ELR (cell line): ENCODE results near the gene ZFPM1.
"Not testable (repeated sequence)": the region's sequence is repeated elsewhere in the genome, so short reads cannot be mapped to it uniquely, and the experiment has no call there.

Source experiments
- DNase-seq: peaks from one replicate; pipeline ENCODE4 v3.0.0-alpha.2; 2015; ENCODE audit warnings: low read depth

The ZFPM1 gene

DNA sequence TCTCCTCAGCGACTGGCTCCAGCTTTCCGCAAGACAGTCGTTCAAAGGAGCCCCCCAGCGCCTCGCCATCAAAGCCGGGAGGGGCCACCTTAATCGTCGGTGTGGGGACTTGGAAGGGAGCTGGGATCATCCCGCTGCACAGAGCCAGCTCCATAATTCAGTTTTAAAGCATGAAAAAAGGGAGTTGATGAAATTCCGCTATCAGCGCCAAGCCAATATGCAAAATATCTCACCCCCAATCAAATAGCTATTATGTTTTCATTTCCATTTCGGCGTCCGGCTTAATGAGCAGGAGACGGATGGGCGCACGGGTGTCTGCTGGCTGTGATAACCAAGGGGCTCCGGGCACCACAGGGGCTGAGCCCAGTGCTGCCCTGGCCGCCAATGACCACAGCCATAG is 27.7 kb downstream of the ZFPM1 start:
- DNase-seq: no peak

DNA sequence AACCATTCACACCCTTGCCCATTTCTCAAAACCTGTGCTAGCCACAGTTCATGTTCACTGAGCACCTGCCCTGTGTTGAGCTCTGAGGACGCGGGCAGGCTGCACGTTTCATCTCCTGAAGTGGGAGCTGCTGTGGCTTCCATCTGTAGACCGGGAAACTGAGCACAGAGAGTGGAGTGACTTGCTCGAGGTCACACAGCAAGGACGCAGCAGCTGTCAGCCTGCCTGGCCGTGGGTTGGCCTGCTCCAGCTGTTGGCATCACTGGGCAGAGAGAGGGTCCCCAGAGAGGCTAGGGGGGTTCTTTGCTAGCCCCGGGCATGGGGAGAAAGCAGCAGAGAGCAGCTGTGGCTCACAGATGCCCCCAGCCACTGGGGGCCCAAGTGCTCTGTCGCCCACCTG is 28.8 kb downstream of the ZFPM1 start:
- no peak for DNase-seq

DNA sequence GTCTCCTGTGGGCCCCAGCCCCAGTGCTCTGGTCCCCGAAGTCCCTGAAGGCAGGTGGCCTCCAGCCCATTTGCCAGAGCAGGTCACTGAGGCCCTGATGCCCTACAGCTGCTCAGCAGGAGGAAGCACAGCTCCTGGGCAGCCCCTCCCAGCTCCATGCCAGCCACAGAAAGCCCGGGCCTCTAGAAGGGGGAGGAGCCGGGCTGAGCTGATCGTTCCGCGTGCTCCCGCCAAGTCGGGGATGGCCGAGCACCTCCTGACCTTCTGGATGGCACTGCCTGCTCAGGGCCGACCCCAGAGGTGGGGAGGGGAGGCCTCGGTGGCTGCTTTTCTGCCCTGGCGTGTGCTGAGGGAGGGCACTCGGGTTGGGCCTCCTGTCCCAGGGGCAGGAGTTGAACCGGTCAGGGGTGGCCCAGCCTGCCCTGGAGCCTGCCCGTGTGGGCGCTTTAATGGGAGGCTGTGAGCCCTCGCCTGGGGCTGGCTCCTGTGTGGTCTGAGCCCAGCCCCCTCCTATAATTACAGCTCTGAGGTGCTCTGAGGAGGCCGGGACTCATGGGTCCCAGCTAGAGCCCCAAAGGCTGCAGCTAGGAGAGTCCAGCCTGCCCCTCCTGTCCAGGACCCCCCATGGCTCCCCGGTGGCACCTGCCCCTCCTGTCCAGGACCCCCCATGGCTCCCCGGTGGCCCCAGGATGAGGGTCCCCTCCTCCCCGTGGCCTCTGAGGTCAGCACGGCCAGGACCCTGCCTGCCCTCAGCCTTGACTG is 29.7 kb downstream of the ZFPM1 start:
- DNase-seq: no peak

DNA sequence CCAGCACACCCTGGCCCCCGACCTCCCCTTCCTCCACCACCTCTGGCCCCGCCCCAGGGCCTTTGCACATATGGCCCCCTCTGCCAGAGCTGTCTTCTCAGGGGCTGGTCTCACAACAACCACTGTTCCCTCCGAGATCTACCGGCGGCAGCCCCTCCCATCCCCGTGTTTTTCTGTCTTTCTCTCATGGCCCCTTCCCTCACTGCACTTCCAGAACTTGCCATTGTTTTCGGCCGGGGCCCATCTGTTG is 30.2 kb downstream of the ZFPM1 start:
- DNase-seq: no peak

GRCh38 chr16:88484505-88485365 is 31.7 kb downstream of the ZFPM1 start:
- DNase-seq: no peak

- not testable (repeated sequence) for DNase-seq
These were observed 32.3 kb downstream of the ZFPM1 start for GRCh38 chr16:88485366-88485741.

- no peak for DNase-seq
These were observed 33.5 kb downstream of the ZFPM1 start for GRCh38 chr16:88486398-88487123.

- DNase-seq: no peak
These were observed 34.0 kb downstream of the ZFPM1 start for GRCh38 chr16:88487124-88487432.

GRCh38 chr16:88487920-88488851 is 35.1 kb downstream of the ZFPM1 start:
- DNase-seq: no peak

DNA sequence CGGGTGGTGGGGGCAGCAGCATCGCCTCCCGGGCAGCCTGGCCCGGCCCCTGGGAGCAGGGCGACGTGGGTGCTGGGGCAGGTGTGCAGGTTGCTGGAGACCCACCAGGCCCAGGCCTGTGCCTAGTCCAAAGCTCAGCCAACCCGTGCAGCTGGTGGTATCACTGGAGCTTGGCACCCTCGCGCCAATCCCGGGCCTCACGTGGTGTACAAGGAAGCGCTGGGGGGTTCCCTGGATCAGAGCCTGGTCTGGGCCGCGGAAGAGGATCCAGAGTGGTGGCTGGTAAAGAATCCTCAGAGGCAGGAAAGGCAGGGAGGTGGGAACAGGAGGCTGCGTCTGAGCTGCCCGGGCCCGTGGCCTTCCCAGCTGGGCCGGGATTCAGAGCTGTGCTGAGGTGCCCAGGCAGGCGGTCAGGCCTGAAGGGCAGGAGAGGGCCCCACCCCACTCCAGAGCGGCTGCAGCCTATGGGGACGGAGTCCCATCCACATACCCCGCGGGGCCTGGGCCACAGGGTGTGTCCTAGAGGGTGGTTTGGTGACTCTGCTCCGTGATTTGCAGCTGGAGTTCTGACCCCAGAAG is 36.2 kb downstream of the ZFPM1 start:
- DNase-seq: no peak

- DNase-seq: no peak
These were observed 38.0 kb downstream of the ZFPM1 start for GRCh38 chr16:88491001-88491559.

GRCh38 chr16:88491560-88492310 is 38.7 kb downstream of the ZFPM1 start:
- no peak for DNase-seq

- no peak for DNase-seq
These were observed 40.8 kb downstream of the ZFPM1 start for GRCh38 chr16:88493879-88494278.

- no peak for DNase-seq
These were observed 41.5 kb downstream of the ZFPM1 start for GRCh38 chr16:88494335-88495154.

DNA sequence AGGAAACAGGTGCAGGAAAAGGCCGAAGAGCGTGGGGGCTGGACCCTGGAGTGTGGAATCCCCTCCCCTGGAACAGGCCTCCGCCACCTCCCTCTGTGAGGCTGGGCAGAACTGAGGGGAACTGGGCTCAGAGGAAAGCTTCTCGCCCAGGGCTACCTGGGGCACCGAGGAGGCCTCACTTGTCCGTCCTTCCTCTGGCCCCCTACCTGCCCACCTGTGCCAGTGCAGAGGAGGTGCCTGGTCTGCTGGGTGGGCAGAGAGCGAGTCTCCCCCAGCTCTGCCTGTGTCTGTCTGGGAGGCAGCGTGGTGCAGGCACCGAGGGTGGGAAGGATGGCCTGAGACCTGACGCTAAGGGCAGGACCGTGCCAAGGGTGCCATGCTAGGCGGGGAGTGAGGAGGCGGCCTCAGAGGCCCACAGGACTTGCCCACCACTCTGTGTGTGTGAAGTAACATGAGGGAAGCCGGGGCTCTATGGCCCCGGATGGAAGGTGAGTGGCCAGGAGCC is 42.2 kb downstream of the ZFPM1 start:
- DNase-seq: no peak

- DNase-seq: no peak
These were observed 44.7 kb downstream of the ZFPM1 start for GRCh38 chr16:88497561-88498462.

GRCh38 chr16:88498576-88499208 is 45.6 kb downstream of the ZFPM1 start:
- DNase-seq: no peak

- DNase-seq: no peak
These were observed 46.2 kb downstream of the ZFPM1 start for GRCh38 chr16:88499292-88499691.
